Smooth muscle cell (in vitro differentiated cells): Measurements from ENCODE around the gene SLFN12L. TPM values are rescaled to one million over a fixed set of nuclear protein-coding genes. Genes with fewer than 3 reads are reported as not detected.

Experiments
- DNase-seq: peaks from one replicate; lab custom pipeline; 2025; ENCODE audit not compliant: unreplicated experiment; lab: John Stamatoyannopoulos, UW
- H2AFZ ChIP-seq: fragments of 200-600 bp; sonication (generic); 2 replicates; pipeline ENCODE4 v1.6.0; 2016; ENCODE audit warnings: antibody characterized with exemption, low read depth, mild to moderate bottlenecking
- H3F3A ChIP-seq: fragments of 200-600 bp; sonication (generic); 2 replicates; pipeline ENCODE4 v1.6.0; 2017; ENCODE audit warnings: antibody characterized with exemption, low read depth
- H3K27ac ChIP-seq: fragments of 200-600 bp; sonication (generic); 2 replicates; pipeline ENCODE4 v1.5.1; 2016; ENCODE audit warnings: low read depth, mild to moderate bottlenecking
- H3K27me3 ChIP-seq: fragments of 200-600 bp; sonication (generic); 2 replicates; pipeline ENCODE4 v1.6.1; 2016; ENCODE audit warnings: low read depth, mild to moderate bottlenecking
- H3K36me3 ChIP-seq: fragments of 200-600 bp; sonication (generic); 2 replicates; pipeline ENCODE4 v1.5.1; 2016; ENCODE audit warnings: low read depth
- H3K4me1 ChIP-seq: fragments of 200-600 bp; sonication (generic); 2 replicates; pipeline ENCODE4 v1.5.1; 2016; ENCODE audit warnings: low read depth
- H3K4me2 ChIP-seq: fragments of 200-600 bp; sonication (generic); 2 replicates; pipeline ENCODE4 v1.6.0; 2016; ENCODE audit warnings: mild to moderate bottlenecking
- H3K4me3 ChIP-seq: fragments of 200-600 bp; sonication (generic); 2 replicates; pipeline ENCODE4 v1.5.1; 2016; ENCODE audit warnings: mild to moderate bottlenecking
- H3K79me2 ChIP-seq: fragments of 200-600 bp; sonication (generic); 2 replicates; pipeline ENCODE4 v1.6.0; 2016; ENCODE audit warnings: low read depth, mild to moderate bottlenecking
- H3K9ac ChIP-seq: fragments of 200-600 bp; sonication (generic); 2 replicates; pipeline ENCODE4 v1.6.0; 2016; ENCODE audit warnings: low read depth
- H3K9me3 ChIP-seq: fragments of 200-600 bp; sonication (generic); replicated peaks from 2 replicates; pipeline ENCODE4 v1.5.1; 2016; ENCODE audit warnings: low read depth
- H4K20me1 ChIP-seq: fragments of 200-600 bp; sonication (generic); 2 replicates; pipeline ENCODE4 v1.6.0; 2016; ENCODE audit warnings: low read depth
- WGBS: methylation state at CpG from one replicate; pipeline ENCODE4 v1.1.7; 2016; ENCODE audit warnings: low lambda C conversion rate; 5-methylcytosine and 5-hydroxymethylcytosine counted together
- polyA plus RNA-seq: library from polyadenylated mRNA; unstranded; fragments of >200 nt; fragmentation: Nextera tagmentation; extraction: Ambion mirVana; gene quantifications from 2 replicates; pipeline ENCODE4 v1.2.1, GENCODE V29; 2016
- total RNA-seq: library from RNA; depleted of rRNA; stranded (reverse); fragments of >200 nt; gene quantifications from 2 replicates; pipeline ENCODE4 v1.2.3, GENCODE V29; 2014
- TF ChIP-seq, protein P1 (sequence below): fragments of 200-600 bp; sonication (generic); IDR thresholded peaks from 2 replicates; pipeline ENCODE4 v1.5.1; 2017; ENCODE audit warnings: borderline replicate concordance, mild to moderate bottlenecking, antibody characterized with exemption; ENCODE audit not compliant: insufficient read depth, poor library complexity, severe bottlenecking

The SLFN12L gene
- total and polyA plus RNA-seq, 2 experiments from 2014 or later: not detected

DNA sequence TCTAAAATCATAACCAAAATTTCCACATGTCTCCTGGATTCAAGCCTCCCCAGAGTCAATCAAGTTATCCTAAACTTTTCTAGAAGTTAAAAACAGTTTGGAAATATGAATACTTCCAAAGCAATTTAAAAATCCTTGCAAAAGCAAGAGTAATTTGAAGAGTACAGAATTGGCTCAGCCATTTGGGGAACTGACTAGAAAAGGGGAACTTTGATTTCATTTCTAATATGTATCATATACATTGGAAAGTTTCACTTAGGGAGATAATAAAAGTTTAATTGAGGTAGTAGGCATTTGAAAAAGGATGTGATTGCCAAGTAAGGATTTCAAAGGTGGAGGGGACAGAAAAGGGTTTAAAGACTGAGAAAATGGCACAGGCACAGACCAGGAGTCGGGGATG is 9.0 kb upstream of the SLFN12L start:
- no peak overlapping the region for H3K4me3 ChIP-seq

DNA sequence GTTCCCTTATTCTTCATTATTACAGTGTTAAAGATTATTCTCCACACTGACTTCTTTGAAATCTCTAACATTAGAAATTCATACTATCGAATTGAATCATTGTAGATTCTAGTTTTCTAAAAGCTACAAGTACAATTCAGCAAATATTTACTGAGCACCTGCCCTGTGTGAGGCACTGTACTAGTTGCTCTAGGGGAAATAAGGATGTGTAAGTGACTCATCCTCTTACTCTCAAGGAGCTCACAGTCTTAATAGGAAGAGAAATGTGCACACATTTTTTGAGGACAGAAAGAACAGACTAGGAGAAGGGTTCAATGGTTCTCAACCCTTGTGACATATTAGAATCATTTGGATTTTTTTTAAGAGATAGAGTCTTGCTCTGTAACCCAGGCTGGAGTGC is 7.7 kb upstream of the SLFN12L start:
- no peak overlapping the region for H3K4me2 ChIP-seq
- H4K20me1 ChIP-seq: no peaks in the 10 kb centered on the region
- no peaks in the 10 kb centered on the region for H3K79me2 ChIP-seq
- no peaks in the 10 kb centered on the region for H3K4me1 ChIP-seq
- TF ChIP-seq, protein P1, sequence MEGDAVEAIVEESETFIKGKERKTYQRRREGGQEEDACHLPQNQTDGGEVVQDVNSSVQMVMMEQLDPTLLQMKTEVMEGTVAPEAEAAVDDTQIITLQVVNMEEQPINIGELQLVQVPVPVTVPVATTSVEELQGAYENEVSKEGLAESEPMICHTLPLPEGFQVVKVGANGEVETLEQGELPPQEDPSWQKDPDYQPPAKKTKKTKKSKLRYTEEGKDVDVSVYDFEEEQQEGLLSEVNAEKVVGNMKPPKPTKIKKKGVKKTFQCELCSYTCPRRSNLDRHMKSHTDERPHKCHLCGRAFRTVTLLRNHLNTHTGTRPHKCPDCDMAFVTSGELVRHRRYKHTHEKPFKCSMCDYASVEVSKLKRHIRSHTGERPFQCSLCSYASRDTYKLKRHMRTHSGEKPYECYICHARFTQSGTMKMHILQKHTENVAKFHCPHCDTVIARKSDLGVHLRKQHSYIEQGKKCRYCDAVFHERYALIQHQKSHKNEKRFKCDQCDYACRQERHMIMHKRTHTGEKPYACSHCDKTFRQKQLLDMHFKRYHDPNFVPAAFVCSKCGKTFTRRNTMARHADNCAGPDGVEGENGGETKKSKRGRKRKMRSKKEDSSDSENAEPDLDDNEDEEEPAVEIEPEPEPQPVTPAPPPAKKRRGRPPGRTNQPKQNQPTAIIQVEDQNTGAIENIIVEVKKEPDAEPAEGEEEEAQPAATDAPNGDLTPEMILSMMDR: no peak
- no peaks in the 10 kb centered on the region for H3K9me3 ChIP-seq
- H3K9ac ChIP-seq: no peak overlapping the region
- H3K27ac ChIP-seq: no peak overlapping the region
- no peak overlapping the region for H3K4me3 ChIP-seq
- H2AFZ ChIP-seq: no peak overlapping the region
- H3K27me3 ChIP-seq: peaks cover 61% of the 10 kb centered on the region
- H3K36me3 ChIP-seq: no peaks in the 10 kb centered on the region
- 86% methylated on average over 1 of the region's 1 CpG for WGBS
- no peaks in the 10 kb centered on the region for H3F3A ChIP-seq
- no peak for DNase-seq

More for the DNA sequence above, 9.0 kb upstream of the SLFN12L start:
- no peaks in the 10 kb centered on the region for H3K4me1 ChIP-seq
- H3K4me2 ChIP-seq: no peak overlapping the region
- no peaks in the 10 kb centered on the region for H4K20me1 ChIP-seq
- no peaks in the 10 kb centered on the region for H3K79me2 ChIP-seq
- TF ChIP-seq, protein P1: no peak
- 83% methylated on average over 1 of the region's 1 CpG for WGBS
- no peak for DNase-seq
- no peaks in the 10 kb centered on the region for H3K36me3 ChIP-seq
- no peak overlapping the region for H2AFZ ChIP-seq
- no peak overlapping the region for H3K27ac ChIP-seq
- H3F3A ChIP-seq: no peaks in the 10 kb centered on the region
- no peaks in the 10 kb centered on the region for H3K9me3 ChIP-seq
- no peak overlapping the region for H3K9ac ChIP-seq
- peaks cover 67% of the 10 kb centered on the region for H3K27me3 ChIP-seq

DNA sequence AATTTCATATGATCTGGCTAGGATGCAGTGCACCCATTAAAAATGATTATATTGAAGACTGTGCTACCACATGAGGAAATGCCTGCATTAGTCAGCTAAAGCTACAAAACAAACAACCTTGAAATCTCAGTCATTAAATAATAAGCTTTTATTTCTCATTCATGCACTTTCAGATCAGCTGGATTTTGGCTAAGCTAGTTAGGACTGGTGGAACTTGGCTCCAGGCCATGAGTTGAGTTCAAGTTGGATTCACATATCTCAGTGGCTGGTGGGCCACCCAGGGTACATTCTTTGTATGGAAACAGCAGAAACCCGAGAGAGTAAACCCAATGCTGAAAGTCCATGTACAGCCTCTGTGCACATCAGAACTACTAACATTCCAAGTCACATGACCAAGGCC is 6.4 kb upstream of the SLFN12L start:
- Histone ChIP-seq H3K27ac (no peak overlapping the region), H3K36me3 (no peaks in the 10 kb centered on the region), H3F3A (no peaks in the 10 kb centered on the region), H3K9ac (no peak overlapping the region), H4K20me1 (no peaks in the 10 kb centered on the region), H3K4me1 (no peaks in the 10 kb centered on the region), H3K27me3 (peaks cover 48% of the 10 kb centered on the region), H3K4me3 (no peak overlapping the region), H3K4me2 (no peak overlapping the region), H3K9me3 (no peaks in the 10 kb centered on the region), H3K79me2 (no peaks in the 10 kb centered on the region), H2AFZ (no peak overlapping the region)
- 70% methylated on average over 1 of the region's 1 CpG for WGBS
- TF ChIP-seq, protein P1: no peak
- no peak for DNase-seq

DNA sequence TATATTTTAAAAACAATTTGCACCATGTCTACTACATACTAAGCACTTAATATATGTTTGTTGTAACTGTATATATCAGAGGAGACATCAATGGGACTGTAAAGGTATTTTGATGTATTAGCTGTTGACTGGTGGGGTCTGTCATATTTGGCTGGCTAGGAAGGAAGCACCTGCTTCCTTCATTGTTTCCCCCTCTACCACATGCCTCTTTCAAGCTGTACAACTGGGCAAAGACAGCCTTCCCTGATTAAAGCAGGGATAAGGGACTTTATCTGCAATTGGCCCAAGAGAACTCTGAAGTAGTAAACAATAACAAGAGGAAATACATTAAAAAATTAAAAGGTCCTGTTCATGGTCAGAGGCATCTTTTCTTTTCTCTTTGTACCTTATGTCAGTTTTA is 5.5 kb upstream of the SLFN12L start:
- H3F3A ChIP-seq: no peaks in the 10 kb centered on the region
- H3K9ac ChIP-seq: no peak overlapping the region
- H3K4me1 ChIP-seq: no peaks in the 10 kb centered on the region
- TF ChIP-seq, protein P1: no peak
- no peak overlapping the region for H3K4me3 ChIP-seq
- no peak overlapping the region for H3K4me2 ChIP-seq
- H4K20me1 ChIP-seq: no peaks in the 10 kb centered on the region
- H3K36me3 ChIP-seq: no peaks in the 10 kb centered on the region
- no peak overlapping the region for H2AFZ ChIP-seq
- no peaks in the 10 kb centered on the region for H3K9me3 ChIP-seq
- H3K79me2 ChIP-seq: no peaks in the 10 kb centered on the region
- no peak overlapping the region for H3K27ac ChIP-seq
- peaks cover 40% of the 10 kb centered on the region for H3K27me3 ChIP-seq
- no peak for DNase-seq
